ENCODE data around the gene TXN2. TPM values are rescaled to one million over a fixed set of nuclear protein-coding genes. Genes with fewer than 3 reads are reported as not detected.

Gene TXN2
- total and polyA plus RNA-seq, 2 experiments from 2014 or later = 23.0 to 50.3 TPM

DNA sequence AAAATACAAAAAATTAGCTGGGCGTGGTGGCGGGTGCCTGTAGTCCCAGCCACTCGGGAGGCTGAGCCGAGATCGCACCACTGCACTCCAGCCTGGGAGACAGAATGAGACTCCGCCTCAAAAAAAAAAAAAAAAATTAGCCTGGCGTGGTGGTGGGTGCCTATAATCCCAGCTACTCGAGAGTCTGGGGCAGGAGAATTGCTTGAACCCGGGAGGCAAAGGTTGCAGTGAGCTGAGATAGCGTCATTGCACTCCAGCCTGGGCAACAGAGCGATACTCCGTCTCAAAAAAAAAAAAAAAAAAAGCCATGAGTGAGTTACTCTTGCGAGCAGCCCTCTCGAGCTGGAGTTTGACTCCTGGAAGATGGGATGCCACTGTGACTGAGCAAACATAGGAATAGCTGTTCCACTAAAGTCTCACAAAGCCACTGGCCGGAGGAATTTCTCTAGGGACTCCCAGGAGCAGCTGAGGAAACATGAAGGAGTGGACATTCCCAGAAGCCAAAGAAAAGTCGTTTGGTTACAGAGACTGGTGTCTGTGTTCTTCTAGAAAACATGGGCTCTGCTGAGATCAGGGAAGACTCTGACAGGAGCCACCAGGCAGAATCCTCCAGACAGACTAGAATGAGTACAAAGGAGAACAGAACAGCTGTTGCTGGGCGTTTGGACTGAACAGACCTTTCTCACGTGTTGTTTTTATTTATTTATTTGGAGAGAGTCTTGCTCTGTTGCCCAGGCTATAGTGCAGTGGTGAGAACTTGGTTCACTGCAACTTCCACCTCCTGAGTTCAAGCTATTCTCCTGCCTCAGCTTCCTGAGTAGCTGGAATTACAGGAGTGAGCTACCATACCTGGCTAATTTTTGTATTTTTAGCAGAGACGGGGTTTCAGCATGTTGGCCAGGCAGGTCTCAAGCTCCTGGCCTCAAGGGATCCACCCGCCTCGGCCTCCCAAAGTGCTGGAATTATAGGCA is 61.2 kb downstream of the TXN2 start (continued):
- TF ChIP-seq CREB1 (CRISPR knock-in tag; IDR thresholded peaks at IDR 0.05; ENCODE audit: low read depth) (no peak), ZNF331 (CRISPR knock-in tag; IDR thresholded peaks at IDR 0.05; ENCODE audit: low read depth) (no peak), ETS1 (IDR thresholded peaks at IDR 0.05) (no peak)
- TF ChIP-seq, protein P1, sequence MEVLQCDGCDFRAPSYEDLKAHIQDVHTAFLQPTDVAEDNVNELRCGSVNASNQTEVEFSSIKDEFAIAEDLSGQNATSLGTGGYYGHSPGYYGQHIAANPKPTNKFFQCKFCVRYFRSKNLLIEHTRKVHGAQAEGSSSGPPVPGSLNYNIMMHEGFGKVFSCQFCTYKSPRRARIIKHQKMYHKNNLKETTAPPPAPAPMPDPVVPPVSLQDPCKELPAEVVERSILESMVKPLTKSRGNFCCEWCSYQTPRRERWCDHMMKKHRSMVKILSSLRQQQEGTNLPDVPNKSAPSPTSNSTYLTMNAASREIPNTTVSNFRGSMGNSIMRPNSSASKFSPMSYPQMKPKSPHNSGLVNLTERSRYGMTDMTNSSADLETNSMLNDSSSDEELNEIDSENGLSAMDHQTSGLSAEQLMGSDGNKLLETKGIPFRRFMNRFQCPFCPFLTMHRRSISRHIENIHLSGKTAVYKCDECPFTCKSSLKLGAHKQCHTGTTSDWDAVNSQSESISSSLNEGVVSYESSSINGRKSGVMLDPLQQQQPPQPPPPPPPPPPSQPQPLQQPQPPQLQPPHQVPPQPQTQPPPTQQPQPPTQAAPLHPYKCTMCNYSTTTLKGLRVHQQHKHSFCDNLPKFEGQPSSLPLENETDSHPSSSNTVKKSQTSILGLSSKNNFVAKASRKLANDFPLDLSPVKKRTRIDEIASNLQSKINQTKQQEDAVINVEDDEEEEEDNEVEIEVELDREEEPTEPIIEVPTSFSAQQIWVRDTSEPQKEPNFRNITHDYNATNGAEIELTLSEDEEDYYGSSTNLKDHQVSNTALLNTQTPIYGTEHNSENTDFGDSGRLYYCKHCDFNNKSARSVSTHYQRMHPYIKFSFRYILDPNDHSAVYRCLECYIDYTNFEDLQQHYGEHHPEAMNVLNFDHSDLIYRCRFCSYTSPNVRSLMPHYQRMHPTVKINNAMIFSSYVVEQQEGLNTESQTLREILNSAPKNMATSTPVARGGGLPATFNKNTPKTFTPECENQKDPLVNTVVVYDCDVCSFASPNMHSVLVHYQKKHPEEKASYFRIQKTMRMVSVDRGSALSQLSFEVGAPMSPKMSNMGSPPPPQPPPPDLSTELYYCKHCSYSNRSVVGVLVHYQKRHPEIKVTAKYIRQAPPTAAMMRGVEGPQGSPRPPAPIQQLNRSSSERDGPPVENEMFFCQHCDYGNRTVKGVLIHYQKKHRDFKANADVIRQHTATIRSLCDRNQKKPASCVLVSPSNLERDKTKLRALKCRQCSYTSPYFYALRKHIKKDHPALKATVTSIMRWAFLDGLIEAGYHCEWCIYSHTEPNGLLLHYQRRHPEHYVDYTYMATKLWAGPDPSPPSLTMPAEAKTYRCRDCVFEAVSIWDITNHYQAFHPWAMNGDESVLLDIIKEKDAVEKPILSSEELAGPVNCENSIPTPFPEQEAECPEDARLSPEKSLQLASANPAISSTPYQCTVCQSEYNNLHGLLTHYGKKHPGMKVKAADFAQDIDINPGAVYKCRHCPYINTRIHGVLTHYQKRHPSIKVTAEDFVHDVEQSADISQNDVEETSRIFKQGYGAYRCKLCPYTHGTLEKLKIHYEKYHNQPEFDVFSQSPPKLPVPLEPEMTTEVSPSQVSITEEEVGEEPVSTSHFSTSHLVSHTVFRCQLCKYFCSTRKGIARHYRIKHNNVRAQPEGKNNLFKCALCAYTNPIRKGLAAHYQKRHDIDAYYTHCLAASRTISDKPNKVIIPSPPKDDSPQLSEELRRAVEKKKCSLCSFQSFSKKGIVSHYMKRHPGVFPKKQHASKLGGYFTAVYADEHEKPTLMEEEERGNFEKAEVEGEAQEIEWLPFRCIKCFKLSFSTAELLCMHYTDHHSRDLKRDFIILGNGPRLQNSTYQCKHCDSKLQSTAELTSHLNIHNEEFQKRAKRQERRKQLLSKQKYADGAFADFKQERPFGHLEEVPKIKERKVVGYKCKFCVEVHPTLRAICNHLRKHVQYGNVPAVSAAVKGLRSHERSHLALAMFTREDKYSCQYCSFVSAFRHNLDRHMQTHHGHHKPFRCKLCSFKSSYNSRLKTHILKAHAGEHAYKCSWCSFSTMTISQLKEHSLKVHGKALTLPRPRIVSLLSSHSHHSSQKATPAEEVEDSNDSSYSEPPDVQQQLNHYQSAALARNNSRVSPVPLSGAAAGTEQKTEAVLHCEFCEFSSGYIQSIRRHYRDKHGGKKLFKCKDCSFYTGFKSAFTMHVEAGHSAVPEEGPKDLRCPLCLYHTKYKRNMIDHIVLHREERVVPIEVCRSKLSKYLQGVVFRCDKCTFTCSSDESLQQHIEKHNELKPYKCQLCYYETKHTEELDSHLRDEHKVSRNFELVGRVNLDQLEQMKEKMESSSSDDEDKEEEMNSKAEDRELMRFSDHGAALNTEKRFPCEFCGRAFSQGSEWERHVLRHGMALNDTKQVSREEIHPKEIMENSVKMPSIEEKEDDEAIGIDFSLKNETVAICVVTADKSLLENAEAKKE (CRISPR knock-in tag; IDR thresholded peaks at IDR 0.05) = no peak

GRCh38 chr22:36419177-36419911 is 62.1 kb downstream of the TXN2 start:
- no peaks in the 10 kb centered on the region for H4K20me1 ChIP-seq (replicated peaks; ENCODE audit: insufficient read depth)
- no peaks in the 10 kb centered on the region for H3K27me3 ChIP-seq (ENCODE audit: insufficient read depth)
- Mint-ChIP-seq H3K36me3 (ENCODE audit: low read depth) (no peaks in the 10 kb centered on the region), H3K4me3 (no peak overlapping the region), H3K27ac (no peak overlapping the region; the same call in 1 of the 2 replicates), H3K4me1 (peaks cover 6% of the 10 kb centered on the region), H3K9me3 (no peaks in the 10 kb centered on the region), H3K27me3 (ENCODE audit: insufficient read depth, low read depth, poor library complexity) (peaks cover 7% of the 10 kb centered on the region)
- H3K4me2 ChIP-seq = peak overlapping the region; percentile 7; the same call in 1 of the 2 replicates
- TF ChIP-seq ZNF331 (CRISPR knock-in tag; IDR thresholded peaks at IDR 0.05; ENCODE audit: low read depth) = no peak
- TF ChIP-seq, protein P2, sequence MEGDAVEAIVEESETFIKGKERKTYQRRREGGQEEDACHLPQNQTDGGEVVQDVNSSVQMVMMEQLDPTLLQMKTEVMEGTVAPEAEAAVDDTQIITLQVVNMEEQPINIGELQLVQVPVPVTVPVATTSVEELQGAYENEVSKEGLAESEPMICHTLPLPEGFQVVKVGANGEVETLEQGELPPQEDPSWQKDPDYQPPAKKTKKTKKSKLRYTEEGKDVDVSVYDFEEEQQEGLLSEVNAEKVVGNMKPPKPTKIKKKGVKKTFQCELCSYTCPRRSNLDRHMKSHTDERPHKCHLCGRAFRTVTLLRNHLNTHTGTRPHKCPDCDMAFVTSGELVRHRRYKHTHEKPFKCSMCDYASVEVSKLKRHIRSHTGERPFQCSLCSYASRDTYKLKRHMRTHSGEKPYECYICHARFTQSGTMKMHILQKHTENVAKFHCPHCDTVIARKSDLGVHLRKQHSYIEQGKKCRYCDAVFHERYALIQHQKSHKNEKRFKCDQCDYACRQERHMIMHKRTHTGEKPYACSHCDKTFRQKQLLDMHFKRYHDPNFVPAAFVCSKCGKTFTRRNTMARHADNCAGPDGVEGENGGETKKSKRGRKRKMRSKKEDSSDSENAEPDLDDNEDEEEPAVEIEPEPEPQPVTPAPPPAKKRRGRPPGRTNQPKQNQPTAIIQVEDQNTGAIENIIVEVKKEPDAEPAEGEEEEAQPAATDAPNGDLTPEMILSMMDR (conservative IDR thresholded peaks at IDR 0.05; ENCODE audit: low read depth in 2 of 2) = no peak
- no peak for TF ChIP-seq JUNB (IDR thresholded peaks at IDR 0.05; ENCODE audit: unreplicated experiment)
- H3F3A ChIP-seq (replicated peaks; ENCODE audit: low read depth) = no peaks in the 10 kb centered on the region
- H3K9me2 ChIP-seq (ENCODE audit: insufficient read depth) = no peaks in the 10 kb centered on the region
- peak overlapping the region; percentile 93 for H2AFZ ChIP-seq
- no peaks in the 10 kb centered on the region for H3K36me3 ChIP-seq (ENCODE audit: insufficient read depth)
- no peak overlapping the region for H3K27ac ChIP-seq (ENCODE audit: low read depth)
- H3K4me1 ChIP-seq (ENCODE audit: insufficient read depth) = 0 out of 2 replicates have a peak, but pooled peaks cover 3% of the 10 kb centered on the region
- ATAC-seq = peak; percentile 82
- no peaks in the 10 kb centered on the region for H3K79me2 ChIP-seq (replicated peaks; ENCODE audit: insufficient read depth)
- H3K4me3 ChIP-seq = no peak overlapping the region
- DNase-seq (ENCODE audit: low spot score) = peak; percentile 38

Data from GM23338 (cell line).